HL-60/S4 treated with retinoic acid at 250 ng/mL for 4 days and 3 days (cell line): ENCODE results near the gene HTR3D.
"Not testable (repeated sequence)": the region's sequence is repeated elsewhere in the genome, so short reads cannot be mapped to it uniquely, and the experiment has no call there.

Source experiments
- in situ Hi-C: fragments of 300-500 bp; cut with MboI; formaldehyde crosslinking; loops from 2 replicates; pipeline ENCODE4 v1.7.0; 2022; ENCODE audit warnings: low sequenced_read_pairs

HTR3D gene

DNA sequence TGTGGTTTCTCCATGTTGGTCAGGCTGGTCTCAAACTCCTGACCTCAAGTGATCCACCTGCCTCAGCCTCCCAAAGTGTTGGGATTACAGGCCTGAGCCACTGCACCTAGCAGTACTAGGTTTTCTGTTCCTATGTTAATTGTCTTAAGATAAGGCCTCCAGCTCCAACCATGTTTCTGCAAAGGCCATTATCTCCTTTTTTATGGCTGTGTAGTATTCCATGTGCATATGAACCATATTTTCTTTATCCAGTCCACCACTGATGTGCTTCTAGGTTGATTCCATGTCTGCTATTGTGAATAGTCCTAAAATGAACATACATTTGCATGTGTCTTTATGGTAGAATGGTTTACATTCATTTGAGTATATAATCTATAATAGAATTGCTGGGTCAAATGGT, 31.1 kb downstream of the HTR3D start:
- in situ Hi-C loops: no loop called here

- in situ Hi-C loops: no loop called here
Measured at GRCh38 chr3:184066211-184066610, 34.7 kb downstream of the HTR3D start.

GRCh38 chr3:184067573-184068055, 36.1 kb downstream of the HTR3D start:
- in situ Hi-C loops: no loop called here

- in situ Hi-C loops: no loop called here
Measured at GRCh38 chr3:184068344-184068743, 36.8 kb downstream of the HTR3D start.

DNA sequence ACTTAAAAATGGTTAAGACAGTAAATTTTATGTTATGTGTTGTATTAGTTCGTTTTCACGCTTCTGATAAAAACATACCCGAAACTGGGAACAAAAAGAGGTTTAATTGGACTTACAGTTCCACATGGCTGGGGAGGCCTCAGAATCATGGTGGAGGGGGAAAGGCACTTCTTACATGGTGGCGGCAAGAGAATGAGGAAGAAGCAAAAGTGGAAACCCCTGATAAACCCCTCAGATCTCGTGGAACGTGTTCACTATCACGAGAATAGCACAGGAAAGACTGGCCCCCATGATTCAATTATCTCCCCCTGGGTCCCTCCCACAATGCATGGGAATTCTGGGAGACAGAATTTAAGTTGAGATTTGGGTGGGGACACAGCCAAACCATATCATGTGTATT, 39.6 kb downstream of the HTR3D start:
- in situ Hi-C loops: not testable (repeated sequence)

DNA sequence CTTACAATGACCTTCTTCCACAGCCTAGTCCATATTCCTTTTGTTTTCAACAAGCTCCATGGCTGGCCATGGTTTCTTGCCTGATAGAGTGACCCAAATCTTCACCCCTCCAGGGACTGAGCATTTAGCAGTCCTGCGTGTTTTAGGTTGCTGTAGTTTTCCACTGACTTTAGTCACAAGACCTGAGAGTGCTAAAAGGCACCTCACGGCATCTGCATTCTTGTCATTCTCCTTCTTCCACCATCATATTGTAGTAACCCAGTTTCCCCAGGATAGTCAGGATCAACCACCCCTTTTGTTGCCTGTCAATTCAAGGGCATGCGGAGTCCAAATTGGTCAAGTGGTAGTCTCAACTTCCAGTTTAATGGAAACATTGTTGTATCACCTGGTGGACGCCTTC, 42.1 kb downstream of the HTR3D start:
- in situ Hi-C loops: no loop called here

GRCh38 chr3:184075901-184076300, 44.4 kb downstream of the HTR3D start:
- in situ Hi-C loops: no loop called here

GRCh38 chr3:184077881-184078280, 46.3 kb downstream of the HTR3D start:
- in situ Hi-C loops: no loop called here

GRCh38 chr3:184078851-184079250, 47.3 kb downstream of the HTR3D start:
- in situ Hi-C loops: no loop called here

DNA sequence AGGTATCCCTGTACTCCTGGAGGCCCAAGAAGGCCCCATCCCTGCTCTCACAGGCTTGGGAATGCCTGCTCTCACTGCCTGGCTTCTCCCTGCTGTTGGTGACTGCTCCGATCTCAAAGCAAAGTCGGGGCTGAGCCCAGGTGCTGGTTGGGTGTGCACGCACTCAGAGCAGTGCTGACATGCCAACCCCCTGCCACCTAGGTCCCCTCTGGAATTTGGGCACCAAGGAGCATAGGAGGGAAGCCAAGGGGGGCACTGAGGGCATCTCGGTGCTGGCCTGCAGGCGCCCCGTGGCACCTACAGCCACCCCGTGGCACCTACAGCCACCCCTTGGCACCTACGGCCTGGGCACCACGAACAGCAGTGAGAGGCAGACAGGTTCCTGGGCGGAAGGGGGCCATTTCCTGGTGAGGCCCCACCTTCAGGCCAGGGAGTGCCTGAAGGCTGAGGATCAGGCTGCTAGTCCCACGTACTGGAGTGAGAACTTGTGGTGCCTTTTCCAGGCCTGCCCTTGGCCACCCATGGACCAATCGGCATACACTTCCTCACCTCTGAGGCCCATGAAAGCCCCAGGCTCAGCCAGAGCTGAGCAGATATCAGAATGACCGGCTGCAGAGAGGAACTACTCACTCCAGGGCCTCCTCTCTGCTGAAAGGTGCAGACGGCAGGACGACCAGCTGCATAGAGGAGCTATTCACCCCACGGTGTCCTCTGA, 49.7 kb downstream of the HTR3D start:
- in situ Hi-C loops: no loop called here

- in situ Hi-C loops: no loop called here
Measured at GRCh38 chr3:184082034-184082433, 50.5 kb downstream of the HTR3D start.

- in situ Hi-C loops: no loop called here
Measured at GRCh38 chr3:184082465-184082864, 50.9 kb downstream of the HTR3D start.

GRCh38 chr3:184085389-184085852, 53.9 kb downstream of the HTR3D start:
- in situ Hi-C loops: no loop called here
